Liver (tissue), 3 donors: ENCODE data around the gene DFFB.

Experiments used
- JUND ChIP-seq, 2 donors: IDR thresholded peaks; 2 replicates each; pipeline ENCODE4 v1.6.1; 2016; ENCODE audit warnings: antibody characterized with exemption in 2 of 2
- TF ChIP-seq, protein P1 (sequence below): fragments of 150-350 bp; IDR thresholded peaks from 2 replicates; pipeline ENCODE4 v1.5.1; 2017; ENCODE audit warnings: improper control_type of control experiment, low read depth, low read length; ENCODE audit not compliant: missing input control
- donor health status: healthy.
- donor health status: healthy.

- TF ChIP-seq JUND (IDR thresholded peaks at IDR 0.05), result no peak
- TF ChIP-seq, protein P1, sequence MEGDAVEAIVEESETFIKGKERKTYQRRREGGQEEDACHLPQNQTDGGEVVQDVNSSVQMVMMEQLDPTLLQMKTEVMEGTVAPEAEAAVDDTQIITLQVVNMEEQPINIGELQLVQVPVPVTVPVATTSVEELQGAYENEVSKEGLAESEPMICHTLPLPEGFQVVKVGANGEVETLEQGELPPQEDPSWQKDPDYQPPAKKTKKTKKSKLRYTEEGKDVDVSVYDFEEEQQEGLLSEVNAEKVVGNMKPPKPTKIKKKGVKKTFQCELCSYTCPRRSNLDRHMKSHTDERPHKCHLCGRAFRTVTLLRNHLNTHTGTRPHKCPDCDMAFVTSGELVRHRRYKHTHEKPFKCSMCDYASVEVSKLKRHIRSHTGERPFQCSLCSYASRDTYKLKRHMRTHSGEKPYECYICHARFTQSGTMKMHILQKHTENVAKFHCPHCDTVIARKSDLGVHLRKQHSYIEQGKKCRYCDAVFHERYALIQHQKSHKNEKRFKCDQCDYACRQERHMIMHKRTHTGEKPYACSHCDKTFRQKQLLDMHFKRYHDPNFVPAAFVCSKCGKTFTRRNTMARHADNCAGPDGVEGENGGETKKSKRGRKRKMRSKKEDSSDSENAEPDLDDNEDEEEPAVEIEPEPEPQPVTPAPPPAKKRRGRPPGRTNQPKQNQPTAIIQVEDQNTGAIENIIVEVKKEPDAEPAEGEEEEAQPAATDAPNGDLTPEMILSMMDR, result no peak
Measured at GRCh38 chr1:3904006-3904842, 46.9 kb downstream of the DFFB start.
